ENCODE data around the gene AKAP13.

DNA sequence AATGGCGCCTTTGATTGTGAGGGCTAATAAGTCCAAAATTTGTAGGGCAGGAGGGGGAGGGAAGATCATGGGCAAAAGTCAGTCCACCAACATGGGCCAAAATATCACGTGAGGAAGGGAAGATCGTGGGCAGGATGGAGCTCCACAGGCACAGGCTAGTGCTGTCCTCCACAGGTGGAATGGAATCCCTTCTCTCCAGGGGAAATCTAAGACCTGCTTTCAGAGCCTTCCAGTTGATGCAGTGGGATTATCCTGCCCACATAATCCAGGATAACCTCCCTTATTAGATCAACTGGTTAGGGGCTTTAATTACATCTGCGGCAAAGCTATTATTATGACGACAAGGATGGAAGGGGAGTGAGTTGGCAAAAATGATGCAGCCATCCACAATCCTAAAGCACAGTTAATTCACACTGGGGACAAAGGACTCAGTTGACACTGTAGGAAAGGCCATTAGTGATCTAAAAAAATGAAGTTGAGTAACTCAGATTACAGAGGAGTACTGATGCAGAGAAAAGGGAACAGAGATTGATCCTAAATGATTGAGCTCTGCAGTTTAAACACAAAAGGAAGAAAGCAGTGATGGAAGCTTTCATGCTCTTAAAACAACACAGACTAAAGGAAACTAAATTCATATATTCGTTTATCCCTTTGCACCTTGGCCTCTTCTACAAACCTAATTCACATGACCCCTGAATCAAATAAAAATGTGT is 159.8 kb downstream of the AKAP13 start:
- TF ChIP-seq, protein P1, sequence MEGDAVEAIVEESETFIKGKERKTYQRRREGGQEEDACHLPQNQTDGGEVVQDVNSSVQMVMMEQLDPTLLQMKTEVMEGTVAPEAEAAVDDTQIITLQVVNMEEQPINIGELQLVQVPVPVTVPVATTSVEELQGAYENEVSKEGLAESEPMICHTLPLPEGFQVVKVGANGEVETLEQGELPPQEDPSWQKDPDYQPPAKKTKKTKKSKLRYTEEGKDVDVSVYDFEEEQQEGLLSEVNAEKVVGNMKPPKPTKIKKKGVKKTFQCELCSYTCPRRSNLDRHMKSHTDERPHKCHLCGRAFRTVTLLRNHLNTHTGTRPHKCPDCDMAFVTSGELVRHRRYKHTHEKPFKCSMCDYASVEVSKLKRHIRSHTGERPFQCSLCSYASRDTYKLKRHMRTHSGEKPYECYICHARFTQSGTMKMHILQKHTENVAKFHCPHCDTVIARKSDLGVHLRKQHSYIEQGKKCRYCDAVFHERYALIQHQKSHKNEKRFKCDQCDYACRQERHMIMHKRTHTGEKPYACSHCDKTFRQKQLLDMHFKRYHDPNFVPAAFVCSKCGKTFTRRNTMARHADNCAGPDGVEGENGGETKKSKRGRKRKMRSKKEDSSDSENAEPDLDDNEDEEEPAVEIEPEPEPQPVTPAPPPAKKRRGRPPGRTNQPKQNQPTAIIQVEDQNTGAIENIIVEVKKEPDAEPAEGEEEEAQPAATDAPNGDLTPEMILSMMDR (IDR thresholded peaks at IDR 0.05), result no peak
- no peak for TF ChIP-seq EZH2 (IDR thresholded peaks at IDR 0.05; ENCODE audit: borderline replicate concordance, insufficient read depth, low read depth, low read length, poor library complexity, severe bottlenecking)

Measured in B cell (primary cell).